KOPT-K1 (cell line): ENCODE results near the gene BRSK2.

ENCODE experiments used
- H3K27ac ChIP-seq: fragments of 200-600 bp; sonication (generic); 2 replicates; pipeline ENCODE4 v1.5.1; 2016; ENCODE audit warnings: antibody characterized with exemption, mild to moderate bottlenecking, low read depth, low read length; ENCODE audit not compliant: poor library complexity, severe bottlenecking
- H3K36me3 ChIP-seq: fragments of 200-600 bp; sonication (generic); 2 replicates; pipeline ENCODE4 v1.5.1; 2017; ENCODE audit warnings: antibody characterized with exemption, mild to moderate bottlenecking, low read length, moderate library complexity; ENCODE audit not compliant: insufficient read depth
- H3K9me3 ChIP-seq: fragments of 200-600 bp; sonication (generic); 2 replicates; pipeline ENCODE4 v1.5.1; 2017; ENCODE audit warnings: antibody characterized with exemption, low read length, mild to moderate bottlenecking; ENCODE audit not compliant: insufficient read depth, poor library complexity, severe bottlenecking

The BRSK2 gene

DNA sequence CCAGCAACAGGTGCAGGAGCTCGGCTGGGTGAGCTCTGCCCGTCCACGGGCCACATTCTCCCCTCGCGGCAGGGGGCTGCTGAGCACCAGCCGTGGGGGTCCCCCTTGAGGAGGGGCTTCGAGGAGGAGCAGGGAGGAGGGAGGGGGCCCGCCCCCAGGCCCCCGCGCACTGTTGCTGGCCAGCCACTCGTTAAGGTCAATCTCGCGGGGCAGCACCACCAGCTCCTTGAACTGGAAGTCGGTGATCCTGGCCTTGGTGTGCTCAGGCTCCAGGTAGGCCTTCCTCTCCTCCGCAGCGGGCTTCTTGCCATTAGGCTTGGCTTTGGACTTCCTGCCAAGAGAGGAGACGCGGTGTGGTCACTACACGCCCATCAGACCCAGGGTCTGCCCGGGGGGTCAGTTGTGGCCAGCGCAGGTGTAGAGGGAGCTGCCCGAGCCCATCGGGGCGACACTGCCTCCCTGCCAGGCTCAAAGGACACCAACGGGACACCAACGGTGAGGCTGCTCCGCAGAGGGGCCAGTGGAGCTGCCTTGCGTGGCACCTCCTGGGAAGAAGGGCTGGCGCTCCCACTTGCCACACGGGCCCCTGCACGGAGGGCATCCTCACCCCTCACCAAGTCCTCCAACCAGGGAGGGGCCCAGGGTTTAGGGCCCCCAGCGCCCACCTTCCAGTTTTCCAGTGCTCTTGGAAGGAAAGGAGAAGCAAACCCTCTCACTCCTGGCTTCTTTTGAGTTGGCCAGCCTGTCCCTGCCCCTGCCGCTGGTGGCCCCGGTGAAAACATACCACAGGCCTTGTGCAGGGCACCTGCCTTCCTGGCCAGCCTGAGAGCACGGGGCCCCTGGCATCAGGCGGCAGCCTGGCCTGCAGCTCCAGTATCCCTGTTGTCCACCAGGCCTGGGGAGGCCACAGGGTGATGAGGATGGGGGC, 91.1 kb downstream of the BRSK2 start:
- H3K36me3 ChIP-seq, result peaks cover 25% of the 10 kb centered on the region; the same call in 1 of the 2 replicates
- H3K9me3 ChIP-seq, result no peaks in the 10 kb centered on the region
- no peak overlapping the region for H3K27ac ChIP-seq

DNA sequence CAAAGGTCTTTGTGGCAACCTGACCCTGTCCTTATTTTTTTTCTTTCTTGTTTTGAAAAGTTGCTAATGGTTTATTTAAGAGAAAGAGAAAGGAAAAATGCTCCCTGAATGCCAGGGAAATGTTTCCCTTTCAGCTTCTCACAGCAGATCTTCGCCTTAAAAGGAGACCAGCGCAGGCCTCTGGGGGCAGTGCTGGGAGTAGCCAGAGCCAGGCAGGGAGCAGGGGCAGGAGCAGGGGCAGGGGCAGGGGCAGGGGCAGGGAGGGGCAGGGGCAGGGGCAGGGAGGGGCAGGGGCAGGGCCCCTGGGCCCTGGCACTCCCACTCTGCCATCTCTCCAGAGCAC, 91.7 kb downstream of the BRSK2 start:
- no peaks in the 10 kb centered on the region for H3K9me3 ChIP-seq
- peaks cover 24% of the 10 kb centered on the region; the same call in 1 of the 2 replicates for H3K36me3 ChIP-seq
- H3K27ac ChIP-seq, result no peak overlapping the region

GRCh38 chr11:1481861-1482441, 92.2 kb downstream of the BRSK2 start:
- H3K36me3 ChIP-seq, result peaks cover 21% of the 10 kb centered on the region; the same call in 1 of the 2 replicates
- H3K9me3 ChIP-seq, result no peaks in the 10 kb centered on the region
- no peak overlapping the region for H3K27ac ChIP-seq

- no peaks in the 10 kb centered on the region for H3K9me3 ChIP-seq
- peaks cover 12% of the 10 kb centered on the region; the same call in 1 of the 2 replicates for H3K36me3 ChIP-seq
- no peak overlapping the region for H3K27ac ChIP-seq
Observed at GRCh38 chr11:1482581-1483444, 93.1 kb downstream of the BRSK2 start.

DNA sequence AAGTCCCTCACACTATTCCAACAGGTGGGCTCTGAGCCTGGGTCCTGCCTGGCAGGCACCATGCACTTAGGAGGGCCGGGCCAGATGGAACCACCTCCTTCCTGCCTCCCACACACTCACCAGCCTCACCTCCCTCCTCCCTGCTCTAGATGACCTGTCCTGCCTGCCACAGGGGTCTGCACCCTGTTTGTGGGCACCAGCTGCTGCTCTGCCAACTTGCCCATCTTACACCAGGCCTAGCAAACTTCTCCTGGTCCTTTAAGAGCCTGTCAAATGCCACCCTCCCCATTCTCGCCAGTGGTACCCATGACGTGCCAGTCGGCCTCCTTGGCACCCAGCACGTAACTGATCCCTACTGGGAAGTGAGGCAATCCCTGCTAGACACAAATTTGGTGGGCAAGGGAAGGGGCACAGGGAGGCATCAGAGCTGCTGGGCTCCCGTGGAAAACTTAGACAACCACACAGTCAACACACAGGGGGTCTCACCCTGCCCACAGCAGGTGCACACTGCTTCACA, 93.8 kb downstream of the BRSK2 start:
- Histone ChIP-seq H3K9me3 (no peaks in the 10 kb centered on the region), H3K36me3 (peaks cover 12% of the 10 kb centered on the region; the same call in 1 of the 2 replicates), H3K27ac (no peak overlapping the region)

DNA sequence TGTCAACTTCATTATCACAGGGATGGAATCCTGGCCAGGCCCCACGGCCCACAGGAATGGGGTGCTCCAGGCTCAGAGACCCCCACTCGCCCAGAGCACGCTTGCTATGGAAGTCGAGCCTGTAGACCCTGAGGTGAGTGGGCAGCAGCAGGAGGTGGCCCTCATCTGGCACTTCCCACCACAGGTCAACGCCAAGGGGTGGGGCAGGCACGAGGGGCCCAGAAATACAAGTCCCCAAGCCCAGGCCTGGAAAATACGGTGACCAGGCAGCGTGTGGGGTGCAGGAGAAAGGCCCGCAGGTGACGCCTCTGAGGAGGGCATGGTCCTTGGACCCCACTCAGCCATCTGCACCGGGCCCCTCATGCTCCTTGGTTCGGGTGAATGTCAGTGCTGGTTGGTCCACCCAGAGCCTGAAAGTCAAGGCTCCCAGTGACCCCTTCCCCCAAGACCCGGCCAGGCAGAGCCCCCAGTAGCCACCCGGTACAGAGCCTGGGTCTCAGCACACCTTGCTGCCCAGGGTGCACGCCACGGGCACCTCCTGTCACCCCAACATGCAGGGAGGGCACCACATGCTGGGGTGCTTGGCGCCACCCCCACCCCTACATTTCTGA, 94.4 kb downstream of the BRSK2 start:
- H3K27ac ChIP-seq, result no peak overlapping the region
- H3K36me3 ChIP-seq, result peaks cover 11% of the 10 kb centered on the region; the same call in 1 of the 2 replicates
- no peaks in the 10 kb centered on the region for H3K9me3 ChIP-seq

- Histone ChIP-seq H3K27ac (no peak overlapping the region), H3K36me3 (peaks cover 3% of the 10 kb centered on the region; the same call in 1 of the 2 replicates), H3K9me3 (no peaks in the 10 kb centered on the region)
Observed at GRCh38 chr11:1484695-1485503, 95.2 kb downstream of the BRSK2 start.

DNA sequence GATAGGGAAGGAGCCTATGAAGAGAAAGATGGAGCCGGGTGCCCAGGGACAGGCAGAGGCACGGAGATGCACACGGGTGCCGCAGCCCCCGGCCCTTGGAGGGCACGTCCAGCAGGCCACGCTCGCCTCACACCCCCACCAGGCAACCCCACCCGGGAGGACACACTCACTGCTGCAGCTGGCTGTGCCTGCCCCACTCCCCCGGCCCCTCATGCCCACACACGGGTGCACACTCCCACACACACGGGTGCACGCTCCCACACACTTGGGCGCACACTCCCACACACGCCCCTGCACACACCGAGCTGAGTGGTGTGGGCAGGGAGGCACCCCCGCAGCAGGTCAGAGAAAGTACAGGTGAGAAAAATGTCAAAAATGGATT, 95.8 kb downstream of the BRSK2 start:
- no peak overlapping the region for H3K27ac ChIP-seq
- no peaks in the 10 kb centered on the region for H3K36me3 ChIP-seq
- H3K9me3 ChIP-seq, result no peaks in the 10 kb centered on the region

DNA sequence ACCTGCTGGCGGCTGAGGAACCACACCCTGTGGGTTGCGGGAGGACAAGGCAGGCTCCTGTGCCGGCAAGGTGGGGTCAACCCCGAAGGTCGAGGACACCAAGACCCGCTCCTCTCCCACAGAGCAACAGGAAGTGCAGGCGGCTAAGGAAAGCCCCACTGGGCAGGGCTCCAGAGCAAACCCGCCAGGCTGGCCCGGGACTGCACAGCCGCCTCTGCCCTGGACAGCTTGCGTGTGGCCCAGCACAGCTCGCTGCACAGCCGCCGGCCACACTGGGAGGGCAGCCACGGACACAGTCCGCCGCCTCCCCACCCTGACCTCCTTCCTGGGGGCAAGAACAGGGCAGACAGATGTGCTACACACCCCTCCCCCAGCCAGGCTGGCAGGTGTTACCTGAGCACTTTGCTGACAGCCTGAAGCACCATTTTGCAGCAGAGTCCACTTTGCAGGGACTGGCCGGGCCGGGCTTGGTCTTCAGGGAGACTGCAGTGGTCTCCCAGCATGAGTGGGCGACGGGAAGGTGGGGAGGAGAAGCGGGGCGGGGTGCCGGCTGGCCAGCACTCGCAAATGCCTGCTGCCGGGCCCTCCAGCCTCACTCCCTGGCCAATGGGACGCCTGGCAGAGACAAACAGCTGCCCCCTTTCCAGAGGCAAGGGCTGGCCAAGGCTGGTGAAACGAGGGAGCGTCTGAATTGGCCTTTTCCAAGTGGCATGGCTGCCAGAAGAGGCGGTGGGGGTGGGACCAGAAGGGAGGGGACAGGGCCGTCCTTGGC, 96.5 kb downstream of the BRSK2 start, which contains the start of gene MOB2:
TSS of gene MOB2 (minus strand) at position 726 of the 772 bp plus-strand sequence. CDS start at position 503, 223 bp downstream.
- no peaks in the 10 kb centered on the region for H3K9me3 ChIP-seq
- H3K27ac ChIP-seq, result no peak within 1 kb of the TSS
- H3K36me3 ChIP-seq, result no peaks in the 10 kb centered on the region

DNA sequence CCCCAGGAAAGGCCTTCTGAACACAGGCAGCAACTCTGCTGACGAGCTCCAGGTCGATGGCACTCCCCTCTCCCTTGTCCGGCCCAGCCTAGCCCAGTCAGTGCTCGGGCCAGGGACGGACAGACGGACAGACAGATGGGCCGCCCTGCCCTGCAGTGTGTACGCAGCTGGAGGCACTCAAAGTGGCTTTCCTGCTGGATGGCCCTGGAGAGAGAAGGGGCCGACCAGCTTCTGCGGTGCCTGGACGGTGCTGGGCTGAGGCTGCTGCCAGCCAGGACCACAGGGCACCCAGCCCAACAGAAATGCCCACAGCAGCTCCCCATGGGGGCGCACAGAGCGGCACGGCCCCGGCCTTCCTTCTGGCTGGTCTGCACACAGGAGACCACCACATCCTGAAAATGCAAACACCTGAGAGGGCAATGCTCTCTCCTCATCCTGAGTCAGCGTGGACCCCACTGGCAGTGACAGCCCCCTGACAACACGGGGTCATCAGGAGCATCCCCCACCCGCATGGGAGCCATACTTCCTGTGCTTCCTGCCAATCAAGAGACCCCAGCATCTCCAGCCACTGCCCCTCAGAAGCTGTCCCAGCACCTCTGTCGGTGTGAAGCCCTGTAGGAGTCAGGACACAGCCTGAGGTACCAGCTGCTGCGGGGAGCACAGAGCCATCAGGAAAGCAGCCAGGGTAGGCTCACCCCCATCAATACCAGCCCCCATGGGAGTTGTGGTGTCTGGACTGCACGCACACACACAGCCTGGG, 97.5 kb downstream of the BRSK2 start:
- Histone ChIP-seq H3K27ac (no peak overlapping the region), H3K9me3 (no peaks in the 10 kb centered on the region), H3K36me3 (no peaks in the 10 kb centered on the region)

GRCh38 chr11:1487851-1488574, 98.3 kb downstream of the BRSK2 start:
- Histone ChIP-seq H3K9me3 (no peaks in the 10 kb centered on the region), H3K36me3 (no peaks in the 10 kb centered on the region), H3K27ac (no peak overlapping the region)

DNA sequence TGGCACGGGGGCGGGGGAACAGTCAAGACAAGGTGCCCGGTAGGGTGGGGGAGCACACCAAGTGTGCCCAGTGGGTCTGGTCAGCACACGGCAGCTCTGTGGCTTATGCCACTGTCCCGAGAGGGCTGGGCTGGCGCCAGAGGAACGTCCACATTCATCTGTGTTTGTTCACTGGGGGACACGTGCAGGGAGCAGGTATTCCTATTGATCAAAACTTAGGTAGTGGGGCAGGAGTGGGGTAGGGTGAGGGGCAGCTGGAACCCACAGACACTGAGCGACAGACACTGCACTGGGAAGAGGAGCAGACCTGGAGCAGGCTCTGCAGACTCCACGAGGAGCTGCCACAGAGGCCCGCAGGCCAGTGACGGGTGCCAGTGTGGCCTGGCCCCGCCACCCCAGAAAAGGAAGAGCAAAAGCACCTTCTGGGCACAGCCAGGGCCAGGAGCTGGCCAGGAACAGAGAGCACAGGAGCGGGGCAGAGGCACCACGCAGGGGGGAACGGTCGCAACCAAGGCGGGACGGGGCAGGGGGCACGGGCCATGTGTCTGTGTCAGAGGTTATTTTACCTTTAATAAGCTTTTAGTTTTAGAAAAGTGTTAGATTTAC, 98.9 kb downstream of the BRSK2 start:
- Histone ChIP-seq H3K27ac (no peak overlapping the region), H3K9me3 (no peaks in the 10 kb centered on the region), H3K36me3 (no peaks in the 10 kb centered on the region)
